DOHH2 (cell line): ENCODE data around the gene ARID4A.

ENCODE experiments used
- H3F3A ChIP-seq: fragments of 200-600 bp; sonication (generic), shearing (Covaris generic); 2 replicates; pipeline ENCODE4 v1.6.0; 2016; ENCODE audit warnings: antibody characterized with exemption, mild to moderate bottlenecking; ENCODE audit not compliant: control insufficient read depth, insufficient read depth
- H3K27ac ChIP-seq: fragments of 200-600 bp; sonication (generic); 2 replicates; pipeline ENCODE4 v1.5.1; 2014; ENCODE audit warnings: low read depth, mild to moderate bottlenecking, low read length, moderate library complexity
- H3K27me3 ChIP-seq: fragments of 200-600 bp; sonication (generic); 2 replicates; pipeline ENCODE4 v1.6.1; 2014; ENCODE audit warnings: mild to moderate bottlenecking, low read length, mixed read lengths; ENCODE audit not compliant: control insufficient read depth
- H3K36me3 ChIP-seq: fragments of 200-600 bp; sonication (generic); 2 replicates; pipeline ENCODE4 v1.6.1; 2014; ENCODE audit warnings: mild to moderate bottlenecking, low read length, moderate library complexity, mixed read lengths; ENCODE audit not compliant: control insufficient read depth
- H3K4me1 ChIP-seq: fragments of 200-600 bp; sonication (generic); 2 replicates; pipeline ENCODE4 v1.6.1; 2014; ENCODE audit warnings: mild to moderate bottlenecking, low read length, mixed read lengths; ENCODE audit not compliant: control insufficient read depth
- H3K4me2 ChIP-seq: fragments of 200-600 bp; sonication (generic); 2 replicates; pipeline ENCODE4 v1.6.0; 2014; ENCODE audit warnings: mild to moderate bottlenecking, low read length, moderate library complexity
- H3K4me3 ChIP-seq: fragments of 200-600 bp; sonication (generic); 2 replicates; pipeline ENCODE4 v1.5.1; 2014; ENCODE audit warnings: mild to moderate bottlenecking, low read length, mixed read lengths
- H3K79me2 ChIP-seq: fragments of 200-600 bp; sonication (generic); 2 replicates; pipeline ENCODE4 v1.6.1; 2014; ENCODE audit warnings: mild to moderate bottlenecking, low read length, mixed read lengths; ENCODE audit not compliant: control insufficient read depth
- H3K9me2 ChIP-seq: fragments of 200-600 bp; sonication (generic); replicated peaks from 2 replicates; pipeline ENCODE4 v1.6.1; 2014; ENCODE audit warnings: mild to moderate bottlenecking, low read length, mixed read lengths; ENCODE audit not compliant: control insufficient read depth
- H3K9me3 ChIP-seq: fragments of 200-600 bp; sonication (generic); 2 replicates; pipeline ENCODE4 v1.6.1; 2014; ENCODE audit warnings: antibody characterized with exemption, low read length, mixed read lengths; ENCODE audit not compliant: control insufficient read depth, insufficient read depth
- H4K20me1 ChIP-seq: fragments of 200-600 bp; sonication (generic); 2 replicates; pipeline ENCODE4 v1.6.0; 2014; ENCODE audit warnings: low read depth, mild to moderate bottlenecking, antibody characterized with exemption, low read length, moderate library complexity; ENCODE audit not compliant: control insufficient read depth, insufficient read depth
- EZH2phosphoT487 ChIP-seq: fragments of 200-600 bp; sonication (generic); IDR thresholded peaks from 2 replicates; pipeline ENCODE4 v1.6.1; 2017; ENCODE audit warnings: borderline replicate concordance, mild to moderate bottlenecking, antibody characterized with exemption, low read length, moderate library complexity, mixed read lengths
- TF ChIP-seq, protein P1 (sequence below): fragments of 200-600 bp; sonication (generic); IDR thresholded peaks from one replicate; pipeline ENCODE4 v1.5.1; 2014; ENCODE audit warnings: antibody characterized with exemption, mild to moderate bottlenecking, low read depth, low read length; ENCODE audit not compliant: poor library complexity, severe bottlenecking

ARID4A gene

DNA sequence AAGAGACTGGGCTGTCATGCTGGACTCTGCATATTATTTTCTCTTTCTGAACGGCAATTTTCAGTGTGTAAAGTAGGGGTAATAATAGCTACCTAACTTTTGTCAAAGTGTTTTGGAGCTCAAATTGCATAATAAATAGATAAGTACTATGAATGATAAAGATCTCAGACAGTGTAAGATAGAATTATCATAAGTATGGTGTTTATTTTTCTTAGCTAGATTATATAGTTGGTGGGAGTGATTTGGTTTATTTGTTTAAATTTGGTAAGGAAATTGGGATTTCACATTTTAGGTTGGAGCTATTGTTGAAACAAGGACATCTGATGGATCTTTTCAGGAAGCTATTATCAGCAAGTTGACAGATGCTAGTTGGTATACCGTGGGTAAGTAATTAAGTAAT is 7.4 kb downstream of the ARID4A start:
- H4K20me1 ChIP-seq: no peaks in the 10 kb centered on the region
- H3K4me3 ChIP-seq: no peak overlapping the region
- H3K36me3 ChIP-seq: peaks cover 79% of the 10 kb centered on the region
- H3K9me3 ChIP-seq: no peaks in the 10 kb centered on the region
- no peak overlapping the region for H3K4me2 ChIP-seq
- no peak for TF ChIP-seq EZH2phosphoT487
- TF ChIP-seq, protein P1, sequence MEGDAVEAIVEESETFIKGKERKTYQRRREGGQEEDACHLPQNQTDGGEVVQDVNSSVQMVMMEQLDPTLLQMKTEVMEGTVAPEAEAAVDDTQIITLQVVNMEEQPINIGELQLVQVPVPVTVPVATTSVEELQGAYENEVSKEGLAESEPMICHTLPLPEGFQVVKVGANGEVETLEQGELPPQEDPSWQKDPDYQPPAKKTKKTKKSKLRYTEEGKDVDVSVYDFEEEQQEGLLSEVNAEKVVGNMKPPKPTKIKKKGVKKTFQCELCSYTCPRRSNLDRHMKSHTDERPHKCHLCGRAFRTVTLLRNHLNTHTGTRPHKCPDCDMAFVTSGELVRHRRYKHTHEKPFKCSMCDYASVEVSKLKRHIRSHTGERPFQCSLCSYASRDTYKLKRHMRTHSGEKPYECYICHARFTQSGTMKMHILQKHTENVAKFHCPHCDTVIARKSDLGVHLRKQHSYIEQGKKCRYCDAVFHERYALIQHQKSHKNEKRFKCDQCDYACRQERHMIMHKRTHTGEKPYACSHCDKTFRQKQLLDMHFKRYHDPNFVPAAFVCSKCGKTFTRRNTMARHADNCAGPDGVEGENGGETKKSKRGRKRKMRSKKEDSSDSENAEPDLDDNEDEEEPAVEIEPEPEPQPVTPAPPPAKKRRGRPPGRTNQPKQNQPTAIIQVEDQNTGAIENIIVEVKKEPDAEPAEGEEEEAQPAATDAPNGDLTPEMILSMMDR: no peak
- H3K4me1 ChIP-seq: peaks cover 1% of the 10 kb centered on the region; the same call in 1 of the 2 replicates
- no peak overlapping the region for H3K27ac ChIP-seq
- H3K9me2 ChIP-seq: no peaks in the 10 kb centered on the region
- H3F3A ChIP-seq: no peaks in the 10 kb centered on the region; the same call in 1 of the 2 replicates
- H3K27me3 ChIP-seq: no peaks in the 10 kb centered on the region
- peaks cover 15% of the 10 kb centered on the region for H3K79me2 ChIP-seq

DNA sequence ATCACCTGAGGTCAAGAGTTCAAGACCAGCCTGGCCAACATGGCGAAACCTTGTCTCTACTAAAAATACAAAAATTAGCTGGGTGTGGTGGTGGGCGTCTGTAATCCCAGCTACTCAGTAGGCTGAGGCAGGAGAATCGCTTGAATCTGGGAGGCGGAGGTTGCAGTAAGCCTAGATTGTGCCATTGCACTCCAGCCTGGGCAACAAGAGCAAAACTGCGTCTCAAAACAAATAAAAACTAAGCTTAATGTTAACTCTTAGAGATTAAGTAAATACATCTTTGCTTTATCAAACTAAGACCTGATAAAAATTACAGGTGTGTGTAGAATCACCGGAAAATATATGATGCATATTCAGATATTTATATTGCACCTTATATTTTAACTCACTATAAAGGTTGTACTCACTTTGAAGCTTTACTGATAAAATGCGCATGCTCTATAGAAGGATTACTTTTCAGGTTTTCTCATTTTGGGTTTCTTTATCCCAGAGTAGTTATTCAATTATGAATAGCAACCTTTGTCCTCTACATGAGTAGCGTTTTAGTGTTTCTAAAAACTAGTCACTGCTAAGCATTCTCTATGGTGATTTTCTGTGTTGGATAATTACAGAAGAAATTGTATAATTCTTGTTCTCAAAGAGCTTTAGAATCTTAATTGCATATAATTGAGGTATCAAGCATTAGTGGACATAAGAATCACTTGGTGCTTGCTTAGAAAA is 9.4 kb downstream of the ARID4A start:
- H4K20me1 ChIP-seq: no peaks in the 10 kb centered on the region
- H3F3A ChIP-seq: no peaks in the 10 kb centered on the region; the same call in 1 of the 2 replicates
- H3K4me2 ChIP-seq: no peak overlapping the region
- H3K4me3 ChIP-seq: no peak overlapping the region
- no peaks in the 10 kb centered on the region for H3K4me1 ChIP-seq
- no peaks in the 10 kb centered on the region for H3K9me2 ChIP-seq
- peaks cover 6% of the 10 kb centered on the region for H3K79me2 ChIP-seq
- peaks cover 73% of the 10 kb centered on the region for H3K36me3 ChIP-seq
- no peak overlapping the region for H3K27ac ChIP-seq
- no peaks in the 10 kb centered on the region for H3K9me3 ChIP-seq
- TF ChIP-seq, protein P1: no peak
- TF ChIP-seq EZH2phosphoT487: no peak
- H3K27me3 ChIP-seq: no peaks in the 10 kb centered on the region

DNA sequence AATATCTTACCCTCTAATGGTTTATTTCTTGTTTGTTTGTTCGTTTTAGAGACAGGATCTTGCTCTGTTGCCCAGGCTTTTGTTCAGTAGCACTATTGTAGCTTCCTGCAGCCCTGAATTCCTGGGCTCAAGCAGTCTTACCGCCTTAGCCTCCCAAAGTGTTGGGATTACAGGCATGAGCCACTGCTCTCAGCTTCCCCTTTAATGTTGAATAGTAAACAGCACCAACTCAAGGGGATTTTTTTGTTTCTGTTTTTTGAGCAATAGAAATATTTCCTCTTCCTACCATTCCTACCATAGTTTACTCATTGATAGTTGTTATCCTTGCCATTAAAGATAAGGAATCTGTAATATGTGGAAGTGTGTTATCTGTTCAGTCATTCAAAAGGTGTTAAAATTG is 10.7 kb downstream of the ARID4A start:
- H3K9me2 ChIP-seq: no peaks in the 10 kb centered on the region
- TF ChIP-seq, protein P1: no peak
- no peaks in the 10 kb centered on the region for H3K9me3 ChIP-seq
- H3K36me3 ChIP-seq: peaks cover 70% of the 10 kb centered on the region
- no peaks in the 10 kb centered on the region for H3K27me3 ChIP-seq
- no peaks in the 10 kb centered on the region for H3K4me1 ChIP-seq
- no peaks in the 10 kb centered on the region; the same call in 1 of the 2 replicates for H3K79me2 ChIP-seq
- H3K4me2 ChIP-seq: no peak overlapping the region
- no peak overlapping the region for H3K27ac ChIP-seq
- no peak overlapping the region for H3K4me3 ChIP-seq
- H3F3A ChIP-seq: no peaks in the 10 kb centered on the region
- no peaks in the 10 kb centered on the region for H4K20me1 ChIP-seq
